ENCODE data around the gene LDB2. TPM values are rescaled to one million over a fixed set of nuclear protein-coding genes. Genes with fewer than 3 reads are reported as not detected.
"Not testable (repeated sequence)": the region's sequence is repeated elsewhere in the genome, so short reads cannot be mapped to it uniquely, and the experiment has no call there.

LDB2 gene
- total RNA-seq (2014; rRNA removed; shearing (Covaris generic)) = 0.24 and 0.98 TPM in 2 replicates

- peak; percentile 32 for DNase-seq (ENCODE audit: low read depth)
These were observed at the start of gene LDB2 for GRCh38 chr4:16897991-16898827. Gene LDB2 (minus strand): TSS chr4:16898645.

- DNase-seq (ENCODE audit: low read depth) = peak; percentile 34
These were observed 44.0 kb upstream of the LDB2 start for GRCh38 chr4:16942491-16942890.

GRCh38 chr4:16939178-16939577 is 40.7 kb upstream of the LDB2 start:
- DNase-seq (ENCODE audit: low read depth) = no peak

DNA sequence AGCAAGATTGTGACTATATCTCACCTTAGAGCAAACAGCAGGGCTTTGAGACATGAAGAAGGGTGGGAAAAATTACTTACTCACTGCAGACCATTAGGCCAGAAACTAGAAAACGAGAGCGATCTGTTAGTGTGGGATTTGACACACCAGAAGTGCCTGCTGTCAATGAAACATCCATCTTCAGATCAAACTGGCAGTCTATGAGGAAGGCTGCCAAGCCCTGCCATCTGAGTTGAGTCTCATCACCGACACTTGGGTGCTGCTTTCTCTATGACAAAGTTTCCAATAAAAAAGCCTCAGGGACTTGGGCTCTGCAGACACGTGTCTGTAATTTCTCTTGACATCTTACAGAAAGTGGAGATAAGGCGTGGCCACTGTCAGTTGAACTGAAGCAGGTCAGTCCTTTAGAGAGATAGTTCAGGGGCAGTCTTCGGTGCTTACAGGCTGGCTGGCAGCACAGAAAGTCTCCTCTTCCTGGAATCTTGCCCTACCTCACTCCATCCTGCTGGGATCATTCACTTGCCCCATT is 40.1 kb upstream of the LDB2 start:
- DNase-seq (ENCODE audit: low read depth) = no peak

DNA sequence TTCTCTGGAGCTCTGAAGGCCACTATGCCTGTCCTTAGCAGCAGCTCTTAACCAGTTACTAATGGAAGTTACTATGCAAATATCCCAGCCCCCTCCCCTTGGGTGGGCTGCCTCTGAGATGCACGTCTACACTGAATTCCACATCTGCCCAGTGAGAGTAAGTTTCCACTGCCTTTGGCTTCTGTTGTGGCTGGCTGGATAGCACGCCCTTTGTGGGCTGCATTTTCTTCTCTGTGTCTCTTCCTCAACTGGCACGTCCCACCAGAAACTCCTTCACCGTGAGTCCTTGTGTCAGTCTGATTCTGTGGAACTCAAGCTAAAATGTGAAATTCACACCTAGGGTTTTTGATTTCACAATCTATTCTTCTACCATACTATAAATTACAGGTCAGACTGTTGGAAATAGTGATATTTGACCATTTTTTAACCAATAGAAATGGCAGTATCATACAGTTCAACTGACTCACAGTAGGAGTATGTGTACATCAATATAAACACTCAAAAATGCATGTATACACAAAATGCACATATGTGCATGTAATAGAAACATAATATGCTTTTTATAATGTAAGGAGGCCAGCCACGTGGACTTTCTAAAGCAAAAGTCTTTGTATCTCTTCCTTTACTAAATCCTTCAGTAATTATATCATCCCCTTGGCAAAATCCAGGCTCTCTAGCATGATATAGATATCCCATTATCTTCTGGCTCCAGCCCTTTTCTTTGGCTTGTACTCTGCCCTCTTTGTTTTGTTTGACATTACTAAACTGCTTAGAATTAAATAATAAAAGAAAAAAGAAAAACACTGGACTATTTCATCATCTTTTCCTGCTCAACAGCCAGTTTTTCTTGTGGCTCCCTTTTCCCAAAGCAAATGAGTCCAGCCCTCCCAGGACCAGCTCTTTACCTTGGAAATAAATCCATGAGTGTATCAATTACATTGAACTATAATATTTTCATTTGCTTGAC is 33.2 kb upstream of the LDB2 start:
- DNase-seq (ENCODE audit: low read depth) = no peak

GRCh38 chr4:16926214-16926613 is 27.8 kb upstream of the LDB2 start:
- no peak for DNase-seq (ENCODE audit: low read depth)

GRCh38 chr4:16918716-16919115 is 20.3 kb upstream of the LDB2 start:
- not testable (repeated sequence) for DNase-seq (ENCODE audit: low read depth)

- peak; percentile 58 for DNase-seq (ENCODE audit: low read depth)
These were observed 18.4 kb upstream of the LDB2 start for GRCh38 chr4:16916719-16917337.

DNA sequence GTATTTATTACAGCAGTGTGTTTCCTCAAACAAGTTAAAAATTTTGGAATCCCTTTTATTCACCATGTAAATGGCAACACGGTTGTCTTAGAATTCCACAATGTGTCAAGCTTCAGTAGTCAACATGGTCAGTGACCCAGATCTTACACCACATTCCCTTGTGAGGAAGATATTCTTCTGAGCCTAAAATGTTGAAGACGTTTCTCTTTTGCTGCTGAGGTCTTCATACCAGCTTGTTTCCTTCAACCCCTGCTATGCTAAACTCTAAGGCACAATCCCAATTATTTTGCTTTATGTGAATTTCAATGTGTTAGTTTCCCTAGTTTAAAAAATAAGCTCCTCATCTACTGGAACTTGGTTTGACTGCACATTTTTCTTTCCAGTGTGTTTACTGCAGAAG is 17.6 kb upstream of the LDB2 start:
- DNase-seq (ENCODE audit: low read depth) = no peak

- DNase-seq (ENCODE audit: low read depth) = peak; percentile 43
These were observed 15.8 kb upstream of the LDB2 start for GRCh38 chr4:16914208-16914607.

GRCh38 chr4:16912896-16913295 is 14.5 kb upstream of the LDB2 start:
- DNase-seq (ENCODE audit: low read depth) = no peak

GRCh38 chr4:16909281-16909680 is 10.8 kb upstream of the LDB2 start:
- no peak for DNase-seq (ENCODE audit: low read depth)

GRCh38 chr4:16908377-16909021 is 10.1 kb upstream of the LDB2 start:
- no peak for DNase-seq (ENCODE audit: low read depth)

- DNase-seq (ENCODE audit: low read depth) = no peak
These were observed 1.9 kb upstream of the LDB2 start for GRCh38 chr4:16900325-16900724.

DNA sequence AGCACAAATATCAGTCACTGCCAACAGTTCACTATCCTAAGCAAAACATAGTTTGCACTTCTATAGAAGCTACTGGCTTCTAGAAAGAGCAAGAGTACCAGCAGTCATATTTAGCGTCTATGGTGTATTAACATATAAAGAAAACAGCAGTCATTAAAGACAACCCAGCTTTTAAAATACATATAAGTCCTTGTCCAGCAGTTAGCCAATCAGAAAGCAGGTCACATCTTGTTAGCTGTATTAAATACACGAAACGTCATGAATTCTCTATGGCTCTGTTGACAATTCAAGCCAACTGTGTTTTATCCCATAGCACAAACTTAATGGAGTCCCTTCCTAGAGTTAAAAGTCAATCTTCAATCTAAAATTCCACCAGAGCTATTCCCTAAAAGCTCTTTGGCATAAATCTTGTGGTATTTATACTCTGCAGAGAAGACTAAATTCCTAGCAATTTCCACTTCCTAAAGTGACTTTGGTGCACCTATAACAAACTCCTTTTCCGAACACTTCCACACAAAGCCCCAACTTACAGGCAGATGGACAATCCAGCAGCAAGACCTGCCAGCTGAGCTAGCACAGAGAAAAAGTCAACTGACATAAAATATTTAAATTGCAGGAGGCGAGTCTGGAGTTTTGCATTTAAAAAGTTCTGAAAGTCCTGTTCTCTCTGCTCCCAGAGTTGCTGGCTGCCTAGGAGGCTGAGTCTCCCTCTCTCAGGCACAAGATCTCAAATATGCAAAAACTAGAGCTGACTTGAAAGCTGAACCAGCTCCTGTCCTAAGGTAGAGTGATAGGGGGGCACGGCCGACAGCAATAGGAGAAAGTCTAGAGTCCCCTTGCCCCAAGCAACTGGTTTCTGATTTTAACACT is 1.3 kb downstream of the LDB2 start:
- DNase-seq (ENCODE audit: low read depth) = no peak

DNA sequence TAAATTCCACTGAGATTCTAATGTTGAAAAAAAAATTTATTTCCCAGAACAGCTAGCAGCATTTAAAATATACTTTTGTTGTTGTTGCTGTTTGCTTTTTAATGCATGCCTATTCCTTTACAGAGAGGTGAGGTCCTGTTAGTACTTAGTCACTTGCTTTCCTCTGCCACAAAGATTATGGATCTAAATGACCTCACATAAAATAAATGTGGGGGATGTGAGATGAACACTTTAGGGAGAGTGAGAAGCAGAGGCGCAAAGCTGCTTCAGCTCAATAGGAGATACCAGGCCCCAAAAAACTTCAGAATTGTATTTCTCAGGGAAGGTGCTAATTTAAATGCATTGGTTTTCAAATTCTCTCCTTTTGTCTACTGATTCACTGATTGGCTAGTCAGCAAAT is 4.0 kb downstream of the LDB2 start:
- DNase-seq (ENCODE audit: low read depth) = no peak

- no peak for DNase-seq (ENCODE audit: low read depth)
These were observed 5.2 kb downstream of the LDB2 start for GRCh38 chr4:16893141-16893651.

- no peak for DNase-seq (ENCODE audit: low read depth)
These were observed 7.8 kb downstream of the LDB2 start for GRCh38 chr4:16890651-16891050.

DNA sequence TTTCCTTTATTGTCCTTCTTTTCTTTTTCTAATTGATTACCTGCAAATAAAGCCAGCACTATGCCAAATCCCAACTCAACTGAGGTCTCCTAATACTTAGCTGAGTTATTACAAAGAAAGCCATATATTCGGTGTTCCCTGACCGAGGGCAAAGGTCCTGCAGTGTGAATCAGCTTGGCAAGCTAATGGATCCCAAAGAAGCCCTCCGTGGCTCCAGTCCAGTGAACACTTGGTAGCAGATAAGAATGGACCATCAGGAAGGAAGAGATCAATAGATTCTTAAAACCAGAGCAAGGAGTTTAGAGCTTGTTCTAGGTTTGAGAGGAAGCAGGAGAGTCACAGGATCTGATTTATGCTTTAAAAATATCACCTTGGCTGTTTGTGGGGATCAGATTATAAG is 8.5 kb downstream of the LDB2 start:
- no peak for DNase-seq (ENCODE audit: low read depth)

GRCh38 chr4:16887887-16888286 is 10.6 kb downstream of the LDB2 start:
- DNase-seq (ENCODE audit: low read depth) = no peak
